Measurements from ENCODE around the gene DDC.
"Not testable (repeated sequence)": the region's sequence is repeated elsewhere in the genome, so short reads cannot be mapped to it uniquely, and the experiment has no call there.

Gene DDC

GRCh38 chr7:50554431-50555322 is 10.5 kb downstream of the DDC start:
- DNase-seq (ENCODE audit: low spot score) = no peak

GRCh38 chr7:50553973-50554372 is 11.2 kb downstream of the DDC start:
- no peak for DNase-seq (ENCODE audit: low spot score)

- DNase-seq (ENCODE audit: low spot score) = peak; percentile 42
These were observed 12.3 kb downstream of the DDC start for GRCh38 chr7:50552921-50553320.

- DNase-seq (ENCODE audit: low spot score) = no peak
These were observed 13.1 kb downstream of the DDC start for GRCh38 chr7:50552139-50552538.

GRCh38 chr7:50545613-50546012 is 19.6 kb downstream of the DDC start:
- DNase-seq (ENCODE audit: low spot score) = not testable (repeated sequence)

- no peak for DNase-seq (ENCODE audit: low spot score)
These were observed 20.2 kb downstream of the DDC start for GRCh38 chr7:50544992-50545391.

GRCh38 chr7:50543776-50544442 is 21.3 kb downstream of the DDC start:
- DNase-seq (ENCODE audit: low spot score) = no peak

- DNase-seq (ENCODE audit: low spot score) = no peak
These were observed 23.1 kb downstream of the DDC start for GRCh38 chr7:50542132-50542531.

- no peak for DNase-seq (ENCODE audit: low spot score)
These were observed 24.2 kb downstream of the DDC start for GRCh38 chr7:50540785-50541579.

GRCh38 chr7:50539725-50540124 is 25.5 kb downstream of the DDC start:
- DNase-seq (ENCODE audit: low spot score) = no peak

GRCh38 chr7:50538478-50538877 is 26.7 kb downstream of the DDC start:
- no peak for DNase-seq (ENCODE audit: low spot score)

- DNase-seq (ENCODE audit: low spot score) = no peak
These were observed 27.8 kb downstream of the DDC start for GRCh38 chr7:50537417-50537816.

- not testable (repeated sequence) for DNase-seq (ENCODE audit: low spot score)
These were observed 29.9 kb downstream of the DDC start for GRCh38 chr7:50535291-50535711.

- DNase-seq (ENCODE audit: low spot score) = peak; percentile 77
These were observed 30.4 kb downstream of the DDC start for GRCh38 chr7:50534690-50535290.

GRCh38 chr7:50533866-50534265 is 31.3 kb downstream of the DDC start:
- no peak for DNase-seq (ENCODE audit: low spot score)

GRCh38 chr7:50531928-50532327 is 33.3 kb downstream of the DDC start:
- peak; percentile 51 for DNase-seq (ENCODE audit: low spot score)

- DNase-seq (ENCODE audit: low spot score) = no peak
These were observed 33.7 kb downstream of the DDC start for GRCh38 chr7:50531401-50531911.

- DNase-seq (ENCODE audit: low spot score) = no peak
These were observed 34.4 kb downstream of the DDC start for GRCh38 chr7:50530766-50531165.

GRCh38 chr7:50529093-50529862 is 35.9 kb downstream of the DDC start:
- DNase-seq (ENCODE audit: low spot score) = no peak

GRCh38 chr7:50528266-50529092 is 36.7 kb downstream of the DDC start:
- no peak for DNase-seq (ENCODE audit: low spot score)
